ENCODE measurements around the gene RNF157. TPM values are rescaled to one million over a fixed set of nuclear protein-coding genes. Genes with fewer than 3 reads are reported as not detected.
"Not testable (repeated sequence)": the region's sequence is repeated elsewhere in the genome, so short reads cannot be mapped to it uniquely, and the experiment has no call there.

The RNF157 gene
- total RNA-seq, 3 donors from 2014 or later, result 3.1 to 7.8 (median 4.3) TPM

GRCh38 chr17:76255801-76256429 lies 15.6 kb upstream of the RNF157 start:
- no peak overlapping the region for H3K4me3 ChIP-seq
- TF ChIP-seq POLR2AphosphoS5 (IDR thresholded peaks at IDR 0.05) (no peak), POLR2A (IDR thresholded peaks at IDR 0.05) (no peak)
- TF ChIP-seq, protein P1, sequence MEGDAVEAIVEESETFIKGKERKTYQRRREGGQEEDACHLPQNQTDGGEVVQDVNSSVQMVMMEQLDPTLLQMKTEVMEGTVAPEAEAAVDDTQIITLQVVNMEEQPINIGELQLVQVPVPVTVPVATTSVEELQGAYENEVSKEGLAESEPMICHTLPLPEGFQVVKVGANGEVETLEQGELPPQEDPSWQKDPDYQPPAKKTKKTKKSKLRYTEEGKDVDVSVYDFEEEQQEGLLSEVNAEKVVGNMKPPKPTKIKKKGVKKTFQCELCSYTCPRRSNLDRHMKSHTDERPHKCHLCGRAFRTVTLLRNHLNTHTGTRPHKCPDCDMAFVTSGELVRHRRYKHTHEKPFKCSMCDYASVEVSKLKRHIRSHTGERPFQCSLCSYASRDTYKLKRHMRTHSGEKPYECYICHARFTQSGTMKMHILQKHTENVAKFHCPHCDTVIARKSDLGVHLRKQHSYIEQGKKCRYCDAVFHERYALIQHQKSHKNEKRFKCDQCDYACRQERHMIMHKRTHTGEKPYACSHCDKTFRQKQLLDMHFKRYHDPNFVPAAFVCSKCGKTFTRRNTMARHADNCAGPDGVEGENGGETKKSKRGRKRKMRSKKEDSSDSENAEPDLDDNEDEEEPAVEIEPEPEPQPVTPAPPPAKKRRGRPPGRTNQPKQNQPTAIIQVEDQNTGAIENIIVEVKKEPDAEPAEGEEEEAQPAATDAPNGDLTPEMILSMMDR (IDR thresholded peaks at IDR 0.05), result no peak
- DNase-seq (ENCODE audit: low spot score in 2 of 2), result no peak
- no peaks in the 10 kb centered on the region for H3K9me3 ChIP-seq
- H3K27me3 ChIP-seq, result no peaks in the 10 kb centered on the region
- no peak overlapping the region for H3K27ac ChIP-seq
- no peaks in the 10 kb centered on the region for H3K36me3 ChIP-seq
- intact Hi-C loops (cut with DNase I; ENCODE audit: low total_unique reads), result no loop called here
- peaks cover 0 to 3% of the 10 kb centered on the region in 2 donors for H3K4me1 ChIP-seq

GRCh38 chr17:76254275-76254674 lies 14.0 kb upstream of the RNF157 start:
- Histone ChIP-seq H3K4me1 (peaks cover 0 to 3% of the 10 kb centered on the region in 2 donors), H3K9me3 (no peaks in the 10 kb centered on the region), H3K27ac (no peak overlapping the region), H3K36me3 (no peaks in the 10 kb centered on the region), H3K27me3 (no peaks in the 10 kb centered on the region), H3K4me3 (no peak overlapping the region)
- intact Hi-C loops (cut with DNase I; ENCODE audit: low total_unique reads), result no loop called here
- peak in 1 of 2 donors; percentile 24 for DNase-seq (ENCODE audit: low spot score in 2 of 2)
- TF ChIP-seq POLR2A (IDR thresholded peaks at IDR 0.05), result no peak
- TF ChIP-seq, protein P1 (IDR thresholded peaks at IDR 0.05), result no peak
- no peak for TF ChIP-seq POLR2AphosphoS5 (IDR thresholded peaks at IDR 0.05)

DNA sequence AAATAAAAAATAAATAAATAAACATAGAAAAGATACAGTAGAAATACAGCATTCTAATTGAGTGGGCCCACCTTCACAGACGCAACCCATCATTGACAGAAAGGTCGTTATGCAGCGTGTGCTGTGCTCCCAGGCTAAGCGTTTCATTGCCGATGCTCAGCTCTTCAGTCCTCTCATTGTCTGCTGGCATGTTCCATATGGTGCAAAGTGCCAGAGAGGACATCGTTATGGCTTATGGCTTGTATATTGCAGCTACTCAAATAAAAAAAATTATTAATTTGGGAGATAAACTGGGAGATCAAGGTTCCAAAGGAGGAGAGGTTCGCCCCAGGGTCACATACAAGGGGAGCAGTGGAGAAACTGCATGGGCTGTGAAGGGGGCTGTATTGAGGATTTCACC lies 13.5 kb upstream of the RNF157 start:
- H3K4me3 ChIP-seq, result no peak overlapping the region
- intact Hi-C loops (cut with DNase I; ENCODE audit: low total_unique reads), result no loop called here
- DNase-seq (ENCODE audit: low spot score in 2 of 2), result no peak
- no peak overlapping the region for H3K27ac ChIP-seq
- no peaks in the 10 kb centered on the region for H3K36me3 ChIP-seq
- no peaks in the 10 kb centered on the region for H3K9me3 ChIP-seq
- no peaks in the 10 kb centered on the region for H3K27me3 ChIP-seq
- peaks cover 0 to 3% of the 10 kb centered on the region in 2 donors for H3K4me1 ChIP-seq
- TF ChIP-seq, protein P1 (IDR thresholded peaks at IDR 0.05), result no peak
- TF ChIP-seq POLR2A (IDR thresholded peaks at IDR 0.05) (no peak), POLR2AphosphoS5 (IDR thresholded peaks at IDR 0.05) (no peak)

DNA sequence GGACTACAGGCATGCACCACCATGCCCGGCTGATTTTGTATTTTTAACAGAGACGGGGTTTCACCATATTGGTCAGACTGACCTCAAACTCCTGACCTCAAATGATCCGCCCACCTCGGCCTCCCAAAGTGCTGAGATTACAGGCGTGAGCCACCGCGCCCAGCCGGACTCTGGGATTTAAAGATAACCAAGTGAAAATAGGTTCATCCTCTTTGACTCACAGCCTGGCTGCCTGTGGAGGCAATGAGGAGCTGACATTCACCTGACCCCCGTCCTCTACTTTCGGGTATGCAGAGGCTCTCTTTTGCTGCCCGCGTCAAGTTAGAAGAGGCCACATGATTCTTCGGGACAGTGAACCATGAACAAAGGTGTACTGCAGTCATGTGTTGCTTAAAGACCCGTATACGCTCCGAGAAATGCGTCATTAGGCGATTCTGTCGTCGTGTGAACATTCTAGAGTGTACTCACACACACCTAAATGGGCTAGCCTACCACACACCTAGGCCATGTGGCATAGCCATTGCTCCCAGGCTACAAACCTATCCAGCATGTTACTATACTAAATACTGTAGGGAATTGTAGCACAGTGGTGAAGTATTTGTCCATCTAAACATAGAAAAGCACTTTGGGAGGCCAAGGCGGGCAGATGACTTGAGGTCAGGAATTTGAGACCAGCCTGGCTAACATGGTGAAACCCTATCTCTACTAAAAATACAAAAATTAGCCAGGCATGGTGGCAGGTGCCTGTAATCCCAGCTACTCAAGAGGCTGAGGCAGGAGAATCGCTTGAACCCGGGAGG lies 12.9 kb upstream of the RNF157 start:
- H3K27ac ChIP-seq, result peak overlapping the region; percentile 78 to 89
- H3K4me1 ChIP-seq; H3K27me3 ChIP-seq; H3K4me3 ChIP-seq; intact Hi-C loops (cut with DNase I; ENCODE audit: low total_unique reads); H3K9me3 ChIP-seq; DNase-seq (ENCODE audit: low spot score in 2 of 2); H3K36me3 ChIP-seq: not testable (repeated sequence)

- peak; percentile 79 to 82 for DNase-seq (ENCODE audit: low spot score in 2 of 2)
- Histone ChIP-seq H3K27ac (peak overlapping the region; percentile 78 to 89), H3K4me1 (peaks cover 0 to 3% of the 10 kb centered on the region in 2 donors), H3K4me3 (peak overlapping the region in 1 of 3 donors; percentile 23), H3K36me3 (no peaks in the 10 kb centered on the region), H3K27me3 (no peaks in the 10 kb centered on the region), H3K9me3 (no peaks in the 10 kb centered on the region)
- intact Hi-C loops (cut with DNase I; ENCODE audit: low total_unique reads), result no loop called here
- TF ChIP-seq POLR2AphosphoS5 (IDR thresholded peaks at IDR 0.05), result peak; percentile 73 to 85 (median 79)
- no peak for TF ChIP-seq POLR2A (IDR thresholded peaks at IDR 0.05)
- TF ChIP-seq, protein P1 (IDR thresholded peaks at IDR 0.05), result no peak
Measured at GRCh38 chr17:76252040-76252954, 12.0 kb upstream of the RNF157 start.
